ENCODE measurements around the gene PWP2.
"Not testable (repeated sequence)": the region's sequence is repeated elsewhere in the genome, so short reads cannot be mapped to it uniquely, and the experiment has no call there.

The PWP2 gene

GRCh38 chr21:44150255-44150654 lies 43.1 kb downstream of the PWP2 start:
- not testable (repeated sequence) for DNase-seq (ENCODE audit: low read depth); H3K4me3 ChIP-seq (ENCODE audit: control insufficient read depth, low read depth, low read length)

DNA sequence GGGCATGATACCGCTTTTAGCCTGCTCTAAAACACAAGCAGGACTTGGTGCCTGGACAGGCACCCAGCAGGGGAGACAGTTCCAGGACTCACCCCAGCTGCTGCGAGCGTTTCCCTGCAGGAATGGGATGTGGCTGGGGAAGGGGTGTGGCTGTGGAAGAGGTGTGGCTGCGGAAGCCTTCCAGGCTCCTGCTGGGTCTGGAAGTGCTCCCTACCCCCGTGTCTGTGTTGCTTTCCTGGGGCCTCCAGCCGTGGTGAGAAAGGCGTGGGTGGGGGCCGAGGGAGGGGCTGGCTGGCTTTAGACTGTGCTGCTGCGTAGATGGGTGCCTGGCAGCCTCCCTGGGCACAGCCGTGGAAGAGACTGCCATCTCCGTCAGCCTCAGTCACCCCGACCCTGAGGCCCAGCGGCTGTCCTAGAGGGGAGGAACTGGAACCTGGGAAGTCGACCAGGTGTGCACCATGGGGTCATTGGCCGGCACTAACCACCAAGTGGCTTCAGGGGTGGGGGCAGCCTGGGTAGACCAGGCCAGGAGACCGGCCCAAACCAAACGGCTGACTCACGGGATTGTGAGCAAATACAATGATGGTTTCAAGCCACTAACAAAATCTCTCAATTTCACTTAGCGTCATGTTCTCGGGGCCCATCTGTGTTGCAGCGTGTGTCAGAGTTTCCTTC lies 46.2 kb downstream of the PWP2 start:
- peak; percentile 11 for DNase-seq (ENCODE audit: low read depth)
- not testable (repeated sequence) for H3K4me3 ChIP-seq (ENCODE audit: control insufficient read depth, low read depth, low read length)

- not testable (repeated sequence) for DNase-seq (ENCODE audit: low read depth); H3K4me3 ChIP-seq (ENCODE audit: control insufficient read depth, low read depth, low read length)
These were observed 46.7 kb downstream of the PWP2 start for GRCh38 chr21:44153889-44154228.

- DNase-seq (ENCODE audit: low read depth); H3K4me3 ChIP-seq (ENCODE audit: control insufficient read depth, low read depth, low read length): not testable (repeated sequence)
These were observed 47.6 kb downstream of the PWP2 start for GRCh38 chr21:44154816-44155230.

- not testable (repeated sequence) for H3K4me3 ChIP-seq (ENCODE audit: control insufficient read depth, low read depth, low read length); DNase-seq (ENCODE audit: low read depth)
These were observed 48.2 kb downstream of the PWP2 start for GRCh38 chr21:44155231-44155993.

GRCh38 chr21:44155994-44156380 lies 48.8 kb downstream of the PWP2 start:
- not testable (repeated sequence) for H3K4me3 ChIP-seq (ENCODE audit: control insufficient read depth, low read depth, low read length); DNase-seq (ENCODE audit: low read depth)

GRCh38 chr21:44157439-44158081 lies 50.4 kb downstream of the PWP2 start:
- not testable (repeated sequence) for H3K4me3 ChIP-seq (ENCODE audit: control insufficient read depth, low read depth, low read length); DNase-seq (ENCODE audit: low read depth)

- not testable (repeated sequence) for DNase-seq (ENCODE audit: low read depth); H3K4me3 ChIP-seq (ENCODE audit: control insufficient read depth, low read depth, low read length)
These were observed 50.9 kb downstream of the PWP2 start for GRCh38 chr21:44158082-44158468.

- H3K4me3 ChIP-seq (ENCODE audit: control insufficient read depth, low read depth, low read length); DNase-seq (ENCODE audit: low read depth): not testable (repeated sequence)
These were observed 52.4 kb downstream of the PWP2 start for GRCh38 chr21:44159349-44160297.

DNA sequence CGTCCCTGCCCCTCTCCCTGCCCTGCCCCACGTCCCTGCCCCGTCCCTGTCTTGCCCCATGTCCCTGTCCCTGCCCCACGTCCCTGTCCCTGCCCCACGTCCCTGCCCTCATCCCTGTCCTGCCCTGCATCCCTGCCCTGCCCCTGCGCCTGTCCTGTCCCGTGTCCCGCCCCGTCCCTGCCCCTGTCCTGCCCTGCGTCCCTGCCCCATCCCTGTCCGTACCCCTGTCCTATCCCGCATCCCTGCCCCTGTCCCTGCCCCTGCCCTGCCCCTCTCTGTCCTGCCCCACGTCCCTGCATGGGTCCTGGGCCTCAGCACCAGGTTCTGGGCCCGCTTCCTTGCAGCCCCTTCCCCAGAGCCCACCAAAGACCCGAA lies 53.1 kb downstream of the PWP2 start:
- DNase-seq (ENCODE audit: low read depth); H3K4me3 ChIP-seq (ENCODE audit: control insufficient read depth, low read depth, low read length): not testable (repeated sequence)

- not testable (repeated sequence) for DNase-seq (ENCODE audit: low read depth); H3K4me3 ChIP-seq (ENCODE audit: control insufficient read depth, low read depth, low read length)
These were observed 53.6 kb downstream of the PWP2 start for GRCh38 chr21:44160821-44161220.

- not testable (repeated sequence) for DNase-seq (ENCODE audit: low read depth); H3K4me3 ChIP-seq (ENCODE audit: control insufficient read depth, low read depth, low read length)
These were observed 56.0 kb downstream of the PWP2 start for GRCh38 chr21:44163167-44163653.

DNA sequence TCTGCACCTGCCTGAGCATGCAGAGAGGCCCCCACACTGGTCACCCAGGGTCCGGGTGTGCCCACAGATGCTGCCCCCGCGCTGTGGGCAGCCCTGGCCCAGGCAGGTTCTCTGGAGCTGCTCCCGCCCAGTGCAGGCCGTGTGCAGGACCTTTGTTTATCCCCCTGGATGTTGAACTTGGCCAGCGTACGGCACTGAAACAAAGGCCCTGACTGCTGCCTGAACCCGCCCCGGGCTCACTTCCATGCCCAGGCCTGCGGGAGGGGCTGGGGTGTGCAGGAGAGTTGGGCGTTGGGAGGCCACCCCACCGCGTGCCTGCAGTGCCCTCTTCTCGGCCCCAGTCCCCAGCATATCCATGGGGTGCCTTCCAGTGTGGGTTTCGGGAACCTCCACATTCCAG lies 58.7 kb downstream of the PWP2 start:
- not testable (repeated sequence) for DNase-seq (ENCODE audit: low read depth); H3K4me3 ChIP-seq (ENCODE audit: control insufficient read depth, low read depth, low read length)

- H3K4me3 ChIP-seq (ENCODE audit: control insufficient read depth, low read depth, low read length); DNase-seq (ENCODE audit: low read depth): not testable (repeated sequence)
These were observed 60.3 kb downstream of the PWP2 start for GRCh38 chr21:44167527-44167926.

DNA sequence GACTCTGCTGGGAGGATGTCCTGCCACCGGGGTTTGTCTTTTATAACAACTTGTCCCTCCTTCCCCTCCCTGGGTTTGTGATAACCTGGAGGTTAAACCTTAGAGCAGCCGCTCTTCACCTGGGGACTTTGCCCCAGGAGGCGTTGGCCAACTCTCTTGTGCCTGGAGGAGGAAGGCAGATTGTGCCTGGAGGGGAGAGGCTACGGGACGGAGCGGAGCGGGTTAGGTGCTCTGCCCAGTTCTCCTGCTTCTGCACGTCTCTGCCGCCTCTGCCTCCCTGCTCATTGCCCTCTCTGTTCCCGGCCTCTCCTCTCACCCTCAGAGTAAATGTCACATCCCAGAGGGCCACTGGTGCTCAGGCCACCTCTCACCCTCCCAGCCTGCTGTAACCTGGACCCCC lies 63.1 kb downstream of the PWP2 start:
- not testable (repeated sequence) for H3K4me3 ChIP-seq (ENCODE audit: control insufficient read depth, low read depth, low read length); DNase-seq (ENCODE audit: low read depth)

GRCh38 chr21:44170863-44171262 lies 63.7 kb downstream of the PWP2 start:
- not testable (repeated sequence) for H3K4me3 ChIP-seq (ENCODE audit: control insufficient read depth, low read depth, low read length); DNase-seq (ENCODE audit: low read depth)

DNA sequence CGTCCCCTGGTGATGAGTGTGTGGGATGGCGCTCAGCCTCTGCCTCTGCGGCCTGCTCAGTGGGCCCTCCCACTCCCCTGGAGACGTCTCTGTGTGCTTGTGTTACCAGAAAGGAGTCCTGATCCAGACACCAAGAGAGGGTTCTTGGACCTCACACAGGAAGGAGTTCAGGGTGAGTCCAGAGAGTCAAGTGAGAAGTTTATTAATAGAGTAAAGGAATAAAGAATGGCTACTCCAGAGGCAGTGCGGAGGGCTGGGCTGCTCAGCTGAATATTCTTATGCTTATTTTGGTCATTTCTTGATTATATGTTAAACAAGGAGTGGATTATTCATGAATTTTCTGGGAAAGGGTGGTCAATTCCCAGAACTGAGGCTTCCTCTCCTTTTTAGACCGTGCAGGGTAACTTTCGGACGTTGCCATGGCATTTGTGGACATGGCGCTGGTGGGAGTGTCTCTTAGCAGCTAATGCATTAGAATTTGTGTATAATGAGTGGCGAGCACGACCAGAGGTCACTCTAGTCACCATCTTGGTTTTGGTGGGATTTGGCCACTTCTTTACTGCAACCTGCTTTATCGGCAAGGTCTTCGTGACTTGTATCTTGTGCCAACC lies 64.9 kb downstream of the PWP2 start:
- DNase-seq (ENCODE audit: low read depth) = not testable (repeated sequence)

GRCh38 chr21:44172741-44173140 lies 65.5 kb downstream of the PWP2 start:
- H3K4me3 ChIP-seq (ENCODE audit: control insufficient read depth, low read depth, low read length); DNase-seq (ENCODE audit: low read depth): not testable (repeated sequence)

More for the DNA sequence above, 64.9 kb downstream of the PWP2 start:
- not testable (repeated sequence) for H3K4me3 ChIP-seq (ENCODE audit: control insufficient read depth, low read depth, low read length)
